Ascending aorta (tissue), 2 donors: Measurements from ENCODE around the gene TMEM86A. TPM values are rescaled to one million over a fixed set of nuclear protein-coding genes. Genes with fewer than 3 reads are reported as not detected.
A peak's percentile ranks its signal among the peaks of the same experiment; 100 is the strongest.

ENCODE experiments used
- DNase-seq, 2 donors: peaks; one replicate each; pipeline ENCODE4 v3.0.0-alpha.2; 2019; ENCODE audit warnings: low spot score in 2 of 2
- H3K27ac ChIP-seq, 2 donors: fragments of 200-600 bp; sonication (generic); one replicate each; pipeline ENCODE4 v1.5.1; 2016 to 2017; ENCODE audit warnings: mild to moderate bottlenecking in 1 of 2
- H3K27me3 ChIP-seq: fragments of 200-600 bp; sonication (generic); one replicate; pipeline ENCODE4 v1.5.1; 2017
- H3K36me3 ChIP-seq, 2 donors: fragments of 200-600 bp; sonication (generic); one replicate each; pipeline ENCODE4 v1.5.1; 2016
- H3K4me1 ChIP-seq, 2 donors: fragments of 200-600 bp; sonication (generic); one replicate each; pipeline ENCODE4 v1.5.1; 2016 to 2017; ENCODE audit warnings: mild to moderate bottlenecking in 1 of 2
- H3K4me3 ChIP-seq, 2 donors: fragments of 200-600 bp; sonication (generic); one replicate each; pipeline ENCODE4 v1.5.1; 2016 to 2017; ENCODE audit warnings: mild to moderate bottlenecking in 1 of 2
- H3K9me3 ChIP-seq, 2 donors: fragments of 200-600 bp; sonication (generic); one replicate each; pipeline ENCODE4 v1.5.1; 2016
- intact Hi-C: fragments of 100-400 bp; cut with DNase I; formaldehyde crosslinking; loops from one replicate; pipeline ENCODE4 v1.15.1; 2023
- total RNA-seq: library from RNA; depleted of rRNA; stranded (reverse); fragments of >200 nt; gene quantifications from one replicate; pipeline ENCODE4 v1.1.0, GENCODE V29; 2016
- TF ChIP-seq, protein P1 (sequence below), 3 experiments: fragments of 200-600 bp in 2 of 3; fragments of 450-650 bp in 1 of 3; sonication (generic) in 2 of 3; IDR thresholded peaks; one replicate each; pipeline ENCODE4 v1.5.1; 2016 to 2019; ENCODE audit warnings: antibody characterized with exemption in 3 of 3, mild to moderate bottlenecking in 1 of 3, moderate library complexity in 1 of 3

The TMEM86A gene
- total RNA-seq, 1 donor from 2014 or later, result 4.8 TPM

DNA sequence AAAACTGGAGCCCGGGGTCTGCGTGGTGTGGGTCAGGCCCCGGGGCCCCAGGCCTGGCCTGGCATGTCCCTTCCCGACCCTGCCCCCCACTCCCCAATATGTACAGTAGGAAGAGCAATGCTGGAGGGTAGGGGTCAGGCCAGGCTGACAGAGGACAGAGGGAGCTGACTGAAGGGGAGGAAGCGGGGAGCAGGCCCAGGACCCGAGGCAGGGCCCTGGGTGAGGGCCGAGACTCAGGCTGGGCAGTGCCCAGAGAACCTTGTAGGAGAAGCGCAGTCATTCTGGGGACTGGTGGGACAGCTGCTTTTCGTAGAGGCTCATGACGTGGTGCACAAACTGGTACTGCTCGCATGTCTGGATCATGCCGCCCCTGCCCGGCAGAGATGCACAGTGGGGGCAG is 30.1 kb downstream of the TMEM86A start:
- intact Hi-C loops, result loop anchor here (10.0 kb wide), 1 partner anchor 714 kb away; the partner anchor contains the start of gene SERGEF

DNA sequence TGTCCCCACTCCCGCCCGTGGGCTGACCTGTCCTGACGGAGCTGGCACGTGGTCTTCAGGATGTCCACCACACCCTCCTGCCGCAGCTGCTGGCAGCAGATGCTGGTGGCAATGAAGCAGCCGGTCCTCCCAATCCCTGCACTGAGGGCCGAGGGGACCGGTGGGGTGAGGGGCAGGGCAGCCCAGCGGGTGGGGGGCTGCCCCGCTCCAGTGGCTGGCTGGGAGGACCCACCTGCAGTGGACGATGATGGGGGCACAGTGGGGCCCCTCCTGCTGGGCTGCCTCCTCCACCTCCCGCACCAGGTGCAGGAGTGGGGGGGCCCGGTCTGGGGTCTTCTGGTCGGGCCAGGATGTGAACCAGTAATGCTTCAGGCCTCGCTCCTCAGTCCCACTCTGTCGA is 30.8 kb downstream of the TMEM86A start:
- intact Hi-C loops, result loop anchor here (10.0 kb wide), 1 partner anchor 715 kb away; the partner anchor contains the start of gene SERGEF
- no peaks in the 10 kb centered on the region for H3K9me3 ChIP-seq
- H3K27ac ChIP-seq, result no peak overlapping the region
- no peaks in the 10 kb centered on the region for H3K27me3 ChIP-seq
- no peak overlapping the region for H3K4me3 ChIP-seq
- TF ChIP-seq, protein P1, sequence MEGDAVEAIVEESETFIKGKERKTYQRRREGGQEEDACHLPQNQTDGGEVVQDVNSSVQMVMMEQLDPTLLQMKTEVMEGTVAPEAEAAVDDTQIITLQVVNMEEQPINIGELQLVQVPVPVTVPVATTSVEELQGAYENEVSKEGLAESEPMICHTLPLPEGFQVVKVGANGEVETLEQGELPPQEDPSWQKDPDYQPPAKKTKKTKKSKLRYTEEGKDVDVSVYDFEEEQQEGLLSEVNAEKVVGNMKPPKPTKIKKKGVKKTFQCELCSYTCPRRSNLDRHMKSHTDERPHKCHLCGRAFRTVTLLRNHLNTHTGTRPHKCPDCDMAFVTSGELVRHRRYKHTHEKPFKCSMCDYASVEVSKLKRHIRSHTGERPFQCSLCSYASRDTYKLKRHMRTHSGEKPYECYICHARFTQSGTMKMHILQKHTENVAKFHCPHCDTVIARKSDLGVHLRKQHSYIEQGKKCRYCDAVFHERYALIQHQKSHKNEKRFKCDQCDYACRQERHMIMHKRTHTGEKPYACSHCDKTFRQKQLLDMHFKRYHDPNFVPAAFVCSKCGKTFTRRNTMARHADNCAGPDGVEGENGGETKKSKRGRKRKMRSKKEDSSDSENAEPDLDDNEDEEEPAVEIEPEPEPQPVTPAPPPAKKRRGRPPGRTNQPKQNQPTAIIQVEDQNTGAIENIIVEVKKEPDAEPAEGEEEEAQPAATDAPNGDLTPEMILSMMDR (IDR thresholded peaks at IDR 0.05), result no peak
- H3K4me1 ChIP-seq, result no peaks in the 10 kb centered on the region
- DNase-seq, result no peak
- H3K36me3 ChIP-seq, result no peaks in the 10 kb centered on the region

More for the DNA sequence above, 30.1 kb downstream of the TMEM86A start:
- Histone ChIP-seq H3K27me3 (no peaks in the 10 kb centered on the region), H3K4me1 (no peaks in the 10 kb centered on the region), H3K27ac (no peak overlapping the region), H3K9me3 (no peaks in the 10 kb centered on the region), H3K4me3 (no peak overlapping the region), H3K36me3 (no peaks in the 10 kb centered on the region)
- no peak for DNase-seq
- TF ChIP-seq, protein P1 (IDR thresholded peaks at IDR 0.05), result no peak

DNA sequence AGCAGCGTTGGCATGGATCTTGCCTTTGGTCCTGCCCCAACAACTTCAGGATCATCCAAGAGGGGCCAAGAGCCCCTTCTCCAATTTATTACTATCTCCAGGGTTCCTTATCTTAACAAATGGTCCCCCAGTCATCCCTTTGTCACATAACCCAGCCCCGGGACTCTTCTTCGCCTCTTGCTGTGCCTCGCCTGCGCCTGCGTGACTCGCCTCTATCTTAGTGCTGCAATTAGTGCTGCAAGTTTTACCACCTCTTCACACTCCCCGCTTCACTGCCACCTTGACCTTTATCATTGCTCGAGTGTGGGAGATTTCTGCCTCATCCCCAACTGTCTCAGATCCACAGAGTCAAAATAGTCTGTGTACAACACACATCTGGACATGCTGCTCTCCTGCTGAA is 31.4 kb downstream of the TMEM86A start:
- no peak overlapping the region for H3K4me3 ChIP-seq
- H3K4me1 ChIP-seq, result no peaks in the 10 kb centered on the region
- TF ChIP-seq, protein P1 (IDR thresholded peaks at IDR 0.05), result no peak
- H3K27me3 ChIP-seq, result no peaks in the 10 kb centered on the region
- no peaks in the 10 kb centered on the region for H3K9me3 ChIP-seq
- H3K36me3 ChIP-seq, result no peaks in the 10 kb centered on the region
- no peak overlapping the region for H3K27ac ChIP-seq
- intact Hi-C loops, result no loop called here
- DNase-seq, result no peak

DNA sequence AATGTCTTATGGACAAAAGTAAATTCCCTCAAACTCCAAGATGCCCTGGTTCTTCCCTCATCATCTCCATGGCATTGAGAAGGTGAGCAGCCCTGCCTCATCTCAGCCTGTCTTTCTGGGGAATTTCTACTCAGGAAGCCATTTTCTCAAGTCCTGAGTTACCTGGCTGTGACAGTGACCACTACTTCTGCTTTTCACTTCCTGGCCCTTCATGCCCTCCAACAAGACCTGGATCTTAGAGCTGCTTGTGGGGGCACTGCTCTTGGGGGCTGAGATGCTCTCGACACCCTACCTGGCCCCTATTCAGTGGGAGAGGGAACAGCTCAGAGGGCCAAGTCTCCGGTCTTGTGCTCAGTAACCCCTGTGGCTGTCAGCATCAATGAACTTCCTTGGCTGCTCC is 32.9 kb downstream of the TMEM86A start:
- no peak overlapping the region for H3K27ac ChIP-seq
- DNase-seq, result no peak
- H3K36me3 ChIP-seq, result no peaks in the 10 kb centered on the region
- H3K9me3 ChIP-seq, result no peaks in the 10 kb centered on the region
- no peaks in the 10 kb centered on the region for H3K4me1 ChIP-seq
- TF ChIP-seq, protein P1 (IDR thresholded peaks at IDR 0.05), result no peak
- no peak overlapping the region for H3K4me3 ChIP-seq
- intact Hi-C loops, result no loop called here
- H3K27me3 ChIP-seq, result no peaks in the 10 kb centered on the region

DNA sequence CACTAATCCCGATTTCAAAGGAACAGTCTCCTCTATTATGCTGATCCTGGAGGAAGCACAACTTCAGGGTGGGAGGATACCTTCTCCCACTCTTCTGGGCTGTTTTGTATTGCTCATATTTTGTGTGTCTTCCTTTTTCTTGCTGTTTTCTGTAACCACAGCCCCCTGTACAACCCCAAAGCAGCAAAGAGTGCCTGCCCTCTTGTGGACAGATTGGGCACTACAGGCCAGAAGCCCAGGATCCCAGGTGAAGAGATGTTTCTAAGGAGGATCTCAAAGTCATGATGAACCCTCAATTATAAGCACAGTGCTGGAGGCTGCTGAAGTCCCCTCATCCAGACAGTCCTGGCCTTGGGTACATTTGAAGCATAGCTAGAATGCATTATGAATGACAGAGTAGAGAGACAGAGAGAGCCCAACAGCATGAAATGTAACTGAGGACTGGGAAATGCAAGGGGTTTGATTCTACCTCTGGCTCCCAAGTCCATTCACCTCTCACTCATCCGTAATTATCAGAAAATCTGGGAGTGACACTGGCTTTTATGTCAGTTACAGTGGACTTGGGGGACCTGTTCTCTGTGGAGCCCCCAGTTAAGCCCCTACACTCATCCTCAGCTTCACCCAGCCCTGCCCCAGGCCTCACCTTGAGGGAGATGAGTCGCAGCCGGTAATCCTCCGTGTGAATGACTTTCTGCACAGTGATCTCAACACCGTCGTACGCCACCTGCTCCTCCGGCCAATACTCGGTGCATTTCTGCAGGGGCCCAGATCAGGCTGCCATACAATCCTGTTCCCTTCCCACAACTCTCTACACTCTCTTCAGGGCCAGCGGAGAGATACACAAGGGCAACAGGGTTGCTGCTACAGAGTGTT is 33.6 kb downstream of the TMEM86A start:
- no peaks in the 10 kb centered on the region for H3K27me3 ChIP-seq
- no peaks in the 10 kb centered on the region for H3K4me1 ChIP-seq
- TF ChIP-seq, protein P1 (IDR thresholded peaks at IDR 0.05), result peak; percentile 79 to 98 (median 98)
- H3K4me3 ChIP-seq, result no peak overlapping the region
- no peak overlapping the region for H3K27ac ChIP-seq
- peak in 1 of 2 donors; percentile 77 for DNase-seq
- no peaks in the 10 kb centered on the region for H3K9me3 ChIP-seq
- H3K36me3 ChIP-seq, result no peaks in the 10 kb centered on the region
- intact Hi-C loops, result loop anchor here (2.0 kb wide), 1 partner anchor 617 kb away; no protein-coding TSS in a partner anchor
